Psoas muscle (tissue), 8 donors: ENCODE data around the gene PPP1R16B. TPM values are rescaled to one million over a fixed set of nuclear protein-coding genes. Genes with fewer than 3 reads are reported as not detected.
A peak's percentile ranks its signal among the peaks of the same experiment; 100 is the strongest.
"Not testable (repeated sequence)": the region's sequence is repeated elsewhere in the genome, so short reads cannot be mapped to it uniquely, and the experiment has no call there.

Experiments
- ATAC-seq, 4 donors: fragments of 200-7000 bp; cut with Tn5 transposase; one replicate each; pipeline ENCODE4 v1.9.1; 2020; ENCODE audit warnings: moderate library complexity in 3 of 4, mild to moderate bottlenecking in 2 of 4
- DNase-seq, 2 donors: peaks; one replicate each; pipeline ENCODE4 v3.0.0-alpha.2; 2020
- H3K27ac ChIP-seq: fragments of 200-600 bp; one replicate; pipeline ENCODE4 v1.8.0; 2022
- H3K27me3 ChIP-seq, 3 donors: fragments of 200-600 bp in 1 of 3; one replicate each; pipeline versions ENCODE4 v1.6.1 to v1.8.0; 2013 to 2022; ENCODE audit warnings: low read length in 2 of 3, mild to moderate bottlenecking in 2 of 3, moderate library complexity in 1 of 3; ENCODE audit not compliant: insufficient read depth in 3 of 3
- H3K36me3 ChIP-seq, 2 donors: fragments of 200-600 bp in 1 of 2; one replicate each; pipeline versions ENCODE4 v1.6.1 to v1.8.0; 2013 to 2022; ENCODE audit warnings: low read depth in 1 of 2, mild to moderate bottlenecking in 1 of 2, moderate library complexity in 1 of 2; ENCODE audit not compliant: insufficient read depth in 1 of 2
- H3K4me1 ChIP-seq: fragments of 200-600 bp; one replicate; pipeline ENCODE4 v1.8.0; 2022
- H3K4me3 ChIP-seq: fragments of 200-600 bp; one replicate; pipeline ENCODE4 v1.8.0; 2022; ENCODE audit warnings: mild to moderate bottlenecking
- H3K9me3 ChIP-seq: fragments of 200-600 bp; one replicate; pipeline ENCODE4 v1.8.0; 2022
- WGBS, 3 donors: extraction: QIAGEN DNeasy Blood & Tissue Kit; methylation state at CpG; one replicate each; pipeline versions ENCODE4 v1.1.6 to v1.1.7; 2013; 5-methylcytosine and 5-hydroxymethylcytosine counted together
- intact Hi-C, 2 donors: fragments of 100-400 bp; cut with DNase I; formaldehyde crosslinking; loops; one replicate each; pipeline versions ENCODE4 v1.11.0 to v1.14.2; 2022
- polyA plus RNA-seq, 3 donors: library from polyadenylated mRNA; stranded (reverse); fragments of 200-250 nt; gene quantifications; one replicate each; pipeline ENCODE4 v1.2.3, GENCODE V29; 2013
- total RNA-seq, 4 donors: library from RNA; stranded (reverse); fragmentation: NEBNext Ultra II Directional in 2 of 4; extraction: Animal tissue kit (Norgen Biotek cat#: 25700) in 2 of 4; gene quantifications; one replicate each; pipeline versions ENCODE4 v1.2.1 to v1.2.4, GENCODE V29; 2021 to 2023
- TF ChIP-seq, protein P1 (sequence below): fragments of 200-600 bp; IDR thresholded peaks from one replicate; pipeline ENCODE4 v1.8.0; 2022; ENCODE audit warnings: antibody characterized with exemption
- donor health status: healthy with polysubstance abuse.
- donor health status: DM: no; HTN: no; CAD: no; lungs with moderate emphysema.
- donor health status: Bipolar disorder and iron deficiency.
- donor health status: healthy.
- donor health status: DM: yes; HTN: yes; CAD: no.
- donor health status: DM: no; HTN: no; CAD: no.
- donor health status: DM: no; HTN: no; CAD: no.
- donor health status: DM: yes; HTN: yes; CAD: no.

PPP1R16B gene
- total and polyA plus RNA-seq, 7 donors, result 1.6 to 5.2 (median 4.1) TPM

DNA sequence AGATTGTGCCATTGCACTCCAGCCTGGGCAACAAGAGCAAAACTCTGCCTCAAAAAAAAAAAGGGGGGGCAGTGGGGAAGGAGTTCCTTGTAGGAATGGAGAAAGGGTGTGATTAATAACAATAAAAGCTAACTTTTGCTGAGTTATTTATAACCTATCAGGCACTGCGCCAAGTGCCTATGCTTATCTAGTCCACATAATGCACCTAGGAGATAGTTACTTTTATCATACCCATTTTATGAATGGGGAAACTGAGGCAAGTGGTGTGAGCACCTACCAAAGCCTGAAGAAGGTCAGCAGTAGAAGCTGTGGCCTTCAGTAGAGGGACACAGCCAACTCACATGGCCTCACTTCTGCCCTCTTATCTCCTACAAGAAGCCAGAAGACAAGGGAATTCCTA, 13.6 kb upstream of the PPP1R16B start:
- H3K9me3 ChIP-seq, result no peaks in the 10 kb centered on the region
- DNase-seq, result no peak
- no peak overlapping the region for H3K27ac ChIP-seq
- H3K27me3 ChIP-seq, result no peaks in the 10 kb centered on the region
- H3K4me3 ChIP-seq, result no peak overlapping the region
- intact Hi-C loops, result no loop called here
- TF ChIP-seq, protein P1, sequence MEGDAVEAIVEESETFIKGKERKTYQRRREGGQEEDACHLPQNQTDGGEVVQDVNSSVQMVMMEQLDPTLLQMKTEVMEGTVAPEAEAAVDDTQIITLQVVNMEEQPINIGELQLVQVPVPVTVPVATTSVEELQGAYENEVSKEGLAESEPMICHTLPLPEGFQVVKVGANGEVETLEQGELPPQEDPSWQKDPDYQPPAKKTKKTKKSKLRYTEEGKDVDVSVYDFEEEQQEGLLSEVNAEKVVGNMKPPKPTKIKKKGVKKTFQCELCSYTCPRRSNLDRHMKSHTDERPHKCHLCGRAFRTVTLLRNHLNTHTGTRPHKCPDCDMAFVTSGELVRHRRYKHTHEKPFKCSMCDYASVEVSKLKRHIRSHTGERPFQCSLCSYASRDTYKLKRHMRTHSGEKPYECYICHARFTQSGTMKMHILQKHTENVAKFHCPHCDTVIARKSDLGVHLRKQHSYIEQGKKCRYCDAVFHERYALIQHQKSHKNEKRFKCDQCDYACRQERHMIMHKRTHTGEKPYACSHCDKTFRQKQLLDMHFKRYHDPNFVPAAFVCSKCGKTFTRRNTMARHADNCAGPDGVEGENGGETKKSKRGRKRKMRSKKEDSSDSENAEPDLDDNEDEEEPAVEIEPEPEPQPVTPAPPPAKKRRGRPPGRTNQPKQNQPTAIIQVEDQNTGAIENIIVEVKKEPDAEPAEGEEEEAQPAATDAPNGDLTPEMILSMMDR, result no peak
- 89 to 100% (median 94%) methylated on average over 1 of the region's 1 CpG for WGBS, 3 donors
- H3K36me3 ChIP-seq, result no peaks in the 10 kb centered on the region
- no peaks in the 10 kb centered on the region for H3K4me1 ChIP-seq
- ATAC-seq, result no peak

DNA sequence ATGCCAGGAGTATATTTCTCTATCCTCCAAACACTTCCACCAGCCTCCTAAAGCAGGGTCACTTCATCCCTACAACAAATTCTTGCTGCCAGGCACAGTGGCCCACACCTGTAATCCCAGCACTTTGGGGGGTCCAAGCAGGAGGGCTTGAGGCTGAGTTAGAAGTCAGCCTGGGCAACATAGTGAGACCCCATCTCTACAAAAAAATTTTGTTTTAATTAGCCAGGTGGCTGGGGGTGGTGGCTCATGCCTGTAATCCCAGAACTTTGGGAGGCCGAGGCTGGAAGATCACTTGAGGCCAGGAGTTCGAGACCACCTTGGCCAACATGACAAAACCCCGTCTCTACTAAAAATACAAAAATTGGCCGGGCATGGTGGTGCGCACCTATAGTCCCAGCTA, 11.4 kb upstream of the PPP1R16B start:
- ATAC-seq, H3K9me3 ChIP-seq, H3K27me3 ChIP-seq, H3K4me3 ChIP-seq, intact Hi-C loops, H3K4me1 ChIP-seq, DNase-seq, H3K27ac ChIP-seq, H3K36me3 ChIP-seq: not testable (repeated sequence)
- 88 to 95% (median 90%) methylated on average over 5 of the region's 5 CpGs for WGBS, 3 donors

DNA sequence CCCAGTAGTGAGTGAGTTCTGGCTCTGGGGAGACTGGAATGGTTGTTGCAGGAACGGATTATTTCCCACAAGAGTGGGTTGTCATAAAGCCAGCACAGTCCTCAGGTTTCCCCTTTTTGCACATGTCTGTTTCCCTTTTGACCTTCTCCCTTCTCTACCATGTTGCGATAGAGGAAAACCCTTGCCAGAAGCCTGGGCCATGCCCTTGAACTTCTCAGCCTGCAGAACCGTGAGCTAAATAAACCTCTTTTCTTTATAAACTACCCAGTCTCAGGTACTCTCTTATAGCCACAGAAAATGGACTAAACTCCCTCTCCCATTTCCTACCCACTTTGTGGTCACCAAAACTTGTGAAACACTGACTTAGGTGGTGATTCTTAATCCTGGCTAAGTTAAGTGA, 7.2 kb upstream of the PPP1R16B start:
- peak overlapping the region; percentile 37 for H3K27ac ChIP-seq
- 65 to 74% (median 67%) methylated on average over 3 of the region's 3 CpGs for WGBS, 3 donors
- H3K27me3 ChIP-seq, result no peaks in the 10 kb centered on the region
- ATAC-seq (no peak), DNase-seq (no peak)
- TF ChIP-seq, protein P1, result no peak
- H3K4me3 ChIP-seq, result no peak overlapping the region
- no peaks in the 10 kb centered on the region for H3K9me3 ChIP-seq
- H3K36me3 ChIP-seq, result no peaks in the 10 kb centered on the region
- H3K4me1 ChIP-seq, result no peaks in the 10 kb centered on the region
- intact Hi-C loops, result no loop called here

DNA sequence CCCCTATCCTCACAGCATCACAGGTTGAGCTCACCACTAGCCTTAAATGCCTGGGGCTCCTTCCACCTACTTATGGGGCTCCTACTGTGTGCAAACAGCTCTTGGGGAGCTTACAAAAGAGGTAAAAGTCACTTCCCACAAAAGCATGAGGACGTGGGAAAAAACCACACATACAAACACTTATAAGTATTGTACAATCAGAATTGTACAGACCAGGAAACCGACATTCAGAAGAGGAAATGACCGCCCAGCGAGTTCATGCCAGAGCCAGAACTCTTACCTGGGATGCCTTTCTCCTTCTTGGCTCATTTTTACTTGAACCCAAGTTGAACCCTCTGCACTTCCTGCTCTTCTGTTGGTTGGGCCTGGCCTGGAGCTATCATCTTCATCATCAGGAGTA, 6.3 kb upstream of the PPP1R16B start:
- no peaks in the 10 kb centered on the region for H3K36me3 ChIP-seq
- 51 to 63% (median 54%) methylated on average over 4 of the region's 4 CpGs for WGBS, 3 donors
- H3K27me3 ChIP-seq, result no peaks in the 10 kb centered on the region
- H3K27ac ChIP-seq, result peak overlapping the region; percentile 37
- ATAC-seq (peak in 2 of 4 donors; percentile 24 to 36), DNase-seq (no peak)
- no peaks in the 10 kb centered on the region for H3K4me1 ChIP-seq
- no peaks in the 10 kb centered on the region for H3K9me3 ChIP-seq
- intact Hi-C loops, result no loop called here
- H3K4me3 ChIP-seq, result no peak overlapping the region
- TF ChIP-seq, protein P1, result no peak

DNA sequence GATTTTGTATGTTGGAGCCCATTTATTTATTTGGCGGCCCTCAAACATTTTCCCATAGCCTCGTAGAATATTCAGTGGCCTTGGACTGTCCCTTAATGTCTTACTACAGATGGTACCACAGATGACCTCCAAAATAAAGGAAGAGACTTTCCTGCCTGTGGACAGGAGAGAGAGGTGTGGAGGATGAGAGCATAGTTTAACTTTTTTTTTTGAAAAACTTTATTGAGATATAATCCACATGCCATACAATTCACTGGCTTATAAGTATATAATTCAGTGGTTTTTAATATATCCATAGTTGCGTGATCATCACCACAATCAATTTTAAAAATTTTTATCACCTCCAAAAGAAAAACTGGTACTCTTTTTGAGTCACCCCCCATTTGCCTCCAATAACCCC, 4.6 kb upstream of the PPP1R16B start:
- H3K9me3 ChIP-seq, result no peaks in the 10 kb centered on the region
- intact Hi-C loops, result loop anchor here in 1 of 2 donors (10.0 kb wide), 1 partner anchor 94 kb away; no protein-coding TSS in a partner anchor
- H3K27ac ChIP-seq, result no peak overlapping the region
- no peaks in the 10 kb centered on the region for H3K36me3 ChIP-seq
- peaks cover 4% of the 10 kb centered on the region for H3K4me1 ChIP-seq
- TF ChIP-seq, protein P1, result no peak
- no peak for ATAC-seq
- WGBS, 3 donors, result 87 to 93% (median 91%) methylated on average over 3 of the region's 3 CpGs
- no peak overlapping the region for H3K4me3 ChIP-seq
- no peak for DNase-seq
- peaks cover 0 to 9% (median 1%) of the 10 kb centered on the region in 3 donors for H3K27me3 ChIP-seq
